Measurements from ENCODE around the gene RALGPS2.
A peak's percentile ranks its signal among the peaks of the same experiment; 100 is the strongest.
"Not testable (repeated sequence)": the region's sequence is repeated elsewhere in the genome, so short reads cannot be mapped to it uniquely, and the experiment has no call there.

The RALGPS2 gene

GRCh38 chr1:178945763-178946266 lies 220.8 kb downstream of the RALGPS2 start:
- peak; percentile 35 for DNase-seq

GRCh38 chr1:178946416-178946815 lies 221.4 kb downstream of the RALGPS2 start:
- no peak for DNase-seq

GRCh38 chr1:178946855-178947676 lies 222.0 kb downstream of the RALGPS2 start:
- no peak for DNase-seq

DNA sequence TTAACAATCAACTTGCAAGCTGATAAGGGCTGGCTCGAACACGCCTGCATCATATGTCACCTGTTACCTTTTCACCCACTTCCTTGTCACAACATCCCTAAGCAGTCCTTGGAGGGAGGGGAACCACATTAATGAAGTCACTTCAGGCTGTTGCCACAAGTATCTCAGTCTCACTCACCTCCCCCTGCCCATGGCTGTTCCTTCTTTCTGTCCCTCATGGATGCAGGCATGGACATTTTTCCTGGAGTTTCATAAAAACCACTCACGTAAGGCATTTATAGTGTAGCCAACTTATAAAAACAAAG lies 222.6 kb downstream of the RALGPS2 start:
- no peak for DNase-seq

DNA sequence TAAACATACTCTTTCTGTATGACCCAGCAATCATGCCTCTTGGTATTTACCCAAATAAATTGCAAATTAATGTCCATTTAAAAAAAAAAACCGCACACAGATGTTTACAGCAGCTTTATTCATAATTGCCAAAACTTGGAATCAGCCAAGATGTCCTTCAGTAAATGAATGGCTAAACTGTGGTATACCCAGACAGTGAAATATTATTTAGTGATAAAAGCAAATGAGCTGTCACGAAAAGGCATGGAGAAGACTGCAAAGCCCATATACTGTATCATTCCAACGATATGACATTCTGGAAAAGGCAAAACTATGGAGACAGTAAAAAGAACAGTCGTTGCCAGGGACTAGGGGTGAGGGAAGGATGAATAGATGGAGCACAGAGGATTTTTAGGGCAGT lies 223.6 kb downstream of the RALGPS2 start:
- DNase-seq = no peak

- not testable (repeated sequence) for DNase-seq
Observed at GRCh38 chr1:178949866-178950265, 224.8 kb downstream of the RALGPS2 start.

- no peak for DNase-seq
Observed at GRCh38 chr1:178951600-178951999, 226.6 kb downstream of the RALGPS2 start.

DNA sequence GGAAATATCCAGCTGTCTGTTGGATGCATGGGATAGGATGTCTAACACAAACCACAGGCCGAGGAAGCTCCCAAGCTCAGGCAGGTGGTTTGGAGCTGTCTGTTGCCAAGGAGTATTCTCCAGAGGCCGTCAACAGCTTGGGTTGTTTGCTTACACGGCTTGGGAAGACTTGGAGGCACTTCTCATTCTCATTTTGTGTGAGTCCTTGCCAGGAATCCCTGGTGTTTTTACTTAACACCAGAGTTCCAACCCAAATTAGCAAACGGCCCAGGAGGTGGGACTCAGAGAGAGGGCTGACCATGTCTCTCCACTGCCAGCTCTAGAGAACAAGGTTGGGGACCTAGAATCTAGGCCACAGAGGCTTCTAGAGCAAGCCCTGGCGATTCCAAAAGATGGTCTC lies 228.0 kb downstream of the RALGPS2 start:
- peak; percentile 12 for DNase-seq

DNA sequence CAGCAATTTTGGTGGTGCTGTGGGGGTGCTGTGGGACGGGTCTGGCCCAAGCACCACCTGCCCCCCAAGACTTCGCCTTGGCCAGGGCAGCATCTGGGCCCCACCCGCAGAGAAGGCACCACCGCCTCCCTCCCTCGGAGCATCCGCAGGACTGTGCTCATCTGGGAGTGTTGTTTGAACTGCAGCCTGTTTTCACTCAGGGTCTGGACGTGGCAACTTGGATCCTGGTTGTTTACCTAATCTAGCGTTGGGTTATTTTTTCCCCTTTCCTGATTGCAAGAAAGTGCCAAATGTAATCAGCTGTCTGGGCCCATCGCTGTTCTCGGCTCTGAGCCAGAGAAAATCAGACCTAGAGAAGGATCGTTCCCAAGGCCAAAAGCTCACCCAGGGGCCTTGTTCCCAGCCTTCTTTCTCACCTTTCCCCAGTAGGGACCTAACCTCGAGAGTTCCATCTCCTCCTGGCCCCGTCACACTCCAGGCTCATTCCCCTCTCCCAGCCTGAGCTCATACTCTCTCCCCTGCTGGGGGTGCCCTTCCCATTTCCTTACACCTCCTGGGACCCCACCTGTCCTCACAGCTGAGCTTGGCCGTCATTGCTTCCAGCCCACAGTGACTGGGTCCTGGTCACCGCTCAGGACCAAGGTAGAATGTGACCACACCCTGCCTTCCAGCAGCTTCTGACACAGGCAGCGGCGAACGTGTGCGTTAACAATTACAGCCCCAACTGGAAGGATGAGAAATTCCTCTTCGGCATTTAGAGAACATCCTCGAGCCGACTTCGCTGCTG lies 228.7 kb downstream of the RALGPS2 start:
- DNase-seq = no peak

GRCh38 chr1:178954325-178954690 lies 229.3 kb downstream of the RALGPS2 start:
- DNase-seq = no peak

DNA sequence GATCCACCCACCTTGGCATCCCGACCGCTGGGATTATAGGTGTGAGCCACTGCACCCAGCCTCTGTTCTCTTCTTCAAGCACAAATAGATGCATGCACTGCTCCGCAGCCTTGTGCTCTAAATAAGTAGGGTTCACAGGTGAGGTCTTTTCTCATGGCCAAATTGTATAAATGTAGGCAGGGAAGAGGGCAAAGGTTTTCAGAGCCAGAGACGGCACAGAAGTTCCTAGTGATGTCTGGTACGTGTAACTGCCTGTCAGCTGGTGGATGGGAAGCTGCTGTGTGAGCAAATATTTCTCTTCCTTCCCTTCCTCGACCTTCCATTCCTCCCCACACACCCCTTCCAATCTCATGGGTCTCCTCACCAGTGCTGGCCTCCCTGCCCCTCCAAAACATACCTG lies 229.9 kb downstream of the RALGPS2 start:
- no peak for DNase-seq

DNA sequence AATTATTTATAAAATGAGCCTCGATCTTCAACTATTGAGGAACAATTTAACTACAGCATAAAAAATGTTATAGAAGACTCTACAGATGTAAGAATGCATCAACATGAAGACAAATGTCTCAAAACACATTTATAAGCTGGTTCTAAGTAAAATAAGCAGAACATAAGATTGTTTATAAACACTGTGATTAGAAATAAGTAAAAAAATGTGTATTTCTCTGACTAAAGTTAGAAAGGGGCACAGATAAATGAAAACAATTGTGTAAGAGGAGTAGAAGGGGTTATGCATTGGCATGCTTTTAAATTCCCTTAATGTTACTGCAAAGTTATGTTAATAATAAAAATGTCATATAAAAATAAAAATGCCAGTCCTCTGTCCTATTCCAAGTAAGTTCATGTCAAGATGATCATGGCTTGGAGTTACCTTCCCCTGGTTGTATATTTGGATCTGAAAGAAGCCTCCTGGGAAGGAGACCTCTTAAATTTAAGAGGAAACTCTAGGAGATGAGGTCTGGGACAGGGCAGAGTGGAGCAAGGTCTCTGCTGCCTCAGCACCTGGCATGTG lies 230.4 kb downstream of the RALGPS2 start:
- DNase-seq = no peak

DNA sequence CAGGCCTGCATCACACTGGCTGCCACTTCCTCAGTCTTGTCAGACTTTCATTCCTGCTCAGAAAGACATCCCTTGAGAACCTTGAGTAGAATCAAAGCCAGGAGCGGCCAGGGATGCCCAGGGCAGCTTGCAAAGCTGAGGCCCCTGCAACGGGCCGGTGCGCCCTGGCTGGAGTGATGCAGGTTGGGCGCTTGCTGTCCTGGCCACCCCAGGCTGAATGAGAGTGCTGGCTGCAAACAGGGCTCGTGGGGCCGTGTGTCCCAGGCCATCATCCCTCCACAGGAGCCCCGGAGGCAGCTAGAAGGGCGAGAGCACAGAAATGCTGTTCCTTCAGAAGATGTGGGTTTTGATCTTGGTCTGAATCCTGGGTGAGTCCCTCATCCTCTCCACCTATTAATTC lies 233.4 kb downstream of the RALGPS2 start:
- no peak for DNase-seq

- no peak for DNase-seq
Observed at GRCh38 chr1:178959543-178960460, 234.8 kb downstream of the RALGPS2 start.

GRCh38 chr1:178960482-178961240 lies 235.6 kb downstream of the RALGPS2 start:
- no peak for DNase-seq

DNA sequence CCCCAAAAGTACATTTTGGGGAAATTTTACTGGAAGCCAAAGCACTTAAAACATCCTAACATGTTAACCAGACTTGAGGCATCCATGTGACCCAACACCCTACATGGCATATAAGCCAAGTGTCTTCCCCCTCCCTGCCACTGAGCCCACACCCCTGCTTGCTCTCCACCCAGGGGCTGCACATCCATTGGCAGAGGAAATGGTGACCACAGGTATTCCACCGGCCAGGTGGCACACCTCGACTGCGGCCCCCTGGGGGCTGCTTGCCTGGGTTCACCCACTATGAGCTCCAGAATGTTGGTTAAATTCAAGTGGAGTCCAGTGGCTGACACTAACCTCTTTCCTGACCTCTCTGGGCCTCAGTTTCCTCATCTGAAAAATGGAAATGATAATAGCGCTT lies 236.3 kb downstream of the RALGPS2 start:
- no peak for DNase-seq

DNA sequence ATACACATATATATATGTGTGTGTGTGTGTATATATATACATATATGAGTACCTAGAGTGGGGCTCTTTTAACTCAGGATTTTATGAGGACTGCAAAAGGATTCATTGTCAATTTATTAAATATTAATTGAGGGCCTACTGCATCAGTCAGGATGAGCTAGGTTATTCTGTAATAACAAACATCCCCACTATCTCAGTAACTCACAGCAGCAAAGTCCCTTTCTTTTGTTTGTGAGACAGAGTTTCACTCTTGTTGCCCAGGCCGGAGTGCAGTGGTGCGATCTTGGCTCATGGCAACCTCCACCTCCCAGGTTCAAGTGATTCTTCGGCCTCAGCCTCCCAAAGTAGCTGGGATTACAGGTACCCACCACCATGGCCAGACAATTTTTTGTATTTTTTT lies 236.8 kb downstream of the RALGPS2 start:
- no peak for DNase-seq

GRCh38 chr1:178962853-178963711 lies 238.0 kb downstream of the RALGPS2 start:
- DNase-seq = no peak

DNA sequence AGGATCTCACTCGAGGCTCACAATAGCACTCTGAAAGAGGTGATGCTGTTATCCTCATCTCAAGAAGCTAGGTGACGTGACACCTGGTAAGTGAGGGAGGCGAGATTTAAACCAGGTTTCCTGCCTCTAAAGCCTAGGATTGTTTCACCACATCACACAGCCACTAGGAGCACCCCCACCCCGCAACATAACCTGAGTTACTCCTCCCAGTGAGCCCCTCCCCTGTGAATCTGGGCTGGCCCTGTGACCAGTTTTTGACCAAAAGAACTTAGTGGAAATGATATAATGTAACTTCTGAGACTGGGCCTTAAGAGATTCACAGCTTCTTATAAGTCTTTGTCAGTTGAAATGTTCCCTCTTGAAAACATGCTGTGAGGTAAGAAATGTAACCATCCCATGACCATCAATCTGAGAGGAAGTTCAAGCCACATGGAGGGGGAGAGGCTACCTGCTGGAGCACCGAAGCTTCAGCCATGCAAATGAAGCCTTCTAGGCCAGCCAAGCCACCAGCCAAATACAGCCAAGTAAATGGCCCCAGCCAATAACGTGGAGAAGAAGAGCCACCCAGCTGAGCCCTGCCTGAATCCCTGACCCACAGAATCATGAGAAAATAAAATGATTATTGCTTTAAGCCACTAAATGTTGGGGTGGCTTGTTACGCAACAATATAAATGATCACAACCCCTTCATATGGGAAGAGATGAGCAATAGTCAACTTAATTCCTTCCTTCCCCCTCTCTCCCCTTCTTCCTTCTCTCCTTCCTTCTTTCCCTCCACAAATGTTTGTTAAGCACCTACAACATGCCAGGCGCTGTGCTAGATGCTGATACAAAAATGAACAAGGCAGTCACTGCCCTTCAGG lies 239.7 kb downstream of the RALGPS2 start:
- DNase-seq = no peak

DNA sequence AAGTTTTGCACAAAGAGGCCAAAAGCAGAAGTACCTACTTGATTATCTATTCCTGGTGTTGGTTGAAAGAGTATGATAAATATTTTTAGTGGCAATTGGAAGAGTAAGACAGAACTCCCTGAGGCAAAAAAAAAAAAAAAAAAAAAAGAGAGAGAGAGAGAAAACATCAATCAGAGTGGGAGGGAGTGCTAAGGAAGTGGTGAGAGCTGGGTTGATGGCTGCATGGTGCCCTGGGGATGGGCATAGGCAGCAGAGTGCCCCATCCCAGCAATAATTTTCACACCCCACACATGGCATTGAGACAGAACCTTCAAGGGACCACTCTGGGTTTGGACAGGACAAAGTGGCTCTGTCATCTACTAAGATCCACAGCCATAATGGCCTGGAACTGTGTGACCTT lies 241.3 kb downstream of the RALGPS2 start:
- no peak for DNase-seq
